GM23338 (cell line): ENCODE results near the gene DMRT1. TPM values are rescaled to one million over a fixed set of nuclear protein-coding genes. Genes with fewer than 3 reads are reported as not detected.
A peak's percentile ranks its signal among the peaks of the same experiment; 100 is the strongest.

ENCODE experiments used
- ATAC-seq: fragments of 200-7000 bp; cut with Tn5 transposase; 3 replicates; pipeline ENCODE4 v1.9.1; 2020
- DNase-seq: peaks from one replicate; pipeline ENCODE4 v3.0.0-alpha.2; 2015; ENCODE audit warnings: low spot score
- H2AFZ ChIP-seq: fragments of 200-600 bp; sonication (generic); 2 replicates; pipeline ENCODE4 v1.8.0; 2016; ENCODE audit warnings: antibody characterized with exemption, mild to moderate bottlenecking, moderate library complexity
- H3F3A ChIP-seq: fragments of 200-600 bp; sonication (generic); replicated peaks from 2 replicates; pipeline ENCODE4 v1.8.0; 2017; ENCODE audit warnings: antibody characterized with exemption, mixed run types, low read depth
- H3K27ac ChIP-seq: fragments of 200-600 bp; sonication (generic); 2 replicates; pipeline ENCODE4 v1.6.1; 2016; ENCODE audit warnings: low read depth
- H3K27me3 ChIP-seq: fragments of 200-600 bp; sonication (generic); 2 replicates; pipeline ENCODE4 v1.8.0; 2016; ENCODE audit warnings: mild to moderate bottlenecking, mixed run types, moderate library complexity; ENCODE audit not compliant: insufficient read depth
- H3K36me3 ChIP-seq: fragments of 200-600 bp; sonication (generic); 2 replicates; pipeline ENCODE4 v1.8.0; 2016; ENCODE audit warnings: mild to moderate bottlenecking; ENCODE audit not compliant: insufficient read depth
- H3K4me1 ChIP-seq: fragments of 200-600 bp; sonication (generic); 2 replicates; pipeline ENCODE4 v1.8.0; 2016; ENCODE audit warnings: mild to moderate bottlenecking, moderate library complexity; ENCODE audit not compliant: insufficient read depth
- H3K4me2 ChIP-seq: fragments of 200-600 bp; sonication (generic); 2 replicates; pipeline ENCODE4 v1.7.1; 2017; ENCODE audit warnings: mixed run types
- H3K4me3 ChIP-seq: fragments of 200-600 bp; sonication (generic); 2 replicates; pipeline ENCODE4 v1.6.1; 2016; ENCODE audit warnings: mixed run types
- H3K79me2 ChIP-seq: fragments of 200-600 bp; sonication (generic); replicated peaks from 2 replicates; pipeline ENCODE4 v1.8.0; 2017; ENCODE audit warnings: mild to moderate bottlenecking; ENCODE audit not compliant: insufficient read depth
- H3K9me2 ChIP-seq: fragments of 200-600 bp; sonication (generic); 2 replicates; pipeline ENCODE4 v1.8.0; 2017; ENCODE audit not compliant: insufficient read depth
- H4K20me1 ChIP-seq: fragments of 200-600 bp; sonication (generic); replicated peaks from 2 replicates; pipeline ENCODE4 v1.8.0; 2017; ENCODE audit warnings: mild to moderate bottlenecking; ENCODE audit not compliant: insufficient read depth
- H3K27ac Mint-ChIP-seq: 2 replicates; pipeline ENCODE4 v1.8.0; 2020; ENCODE audit warnings: inconsistent platforms, mild to moderate bottlenecking, moderate library complexity, mixed read lengths
- H3K27me3 Mint-ChIP-seq: 3 replicates; pipeline ENCODE4 v1.8.0; 2022; ENCODE audit warnings: low read depth, mild to moderate bottlenecking, moderate library complexity, mixed read lengths, inconsistent platforms; ENCODE audit not compliant: insufficient read depth, poor library complexity
- H3K36me3 Mint-ChIP-seq: 3 replicates; pipeline ENCODE4 v1.8.0; 2021; ENCODE audit warnings: low read depth, mild to moderate bottlenecking, inconsistent platforms, moderate library complexity, mixed read lengths
- H3K4me1 Mint-ChIP-seq: 3 replicates; pipeline ENCODE4 v1.8.0; 2020; ENCODE audit warnings: mild to moderate bottlenecking, inconsistent platforms, mixed read lengths
- H3K4me3 Mint-ChIP-seq: 3 replicates; pipeline ENCODE4 v1.8.0; 2021; ENCODE audit warnings: moderate library complexity, mild to moderate bottlenecking, inconsistent platforms, mixed read lengths
- H3K9me3 Mint-ChIP-seq: 3 replicates; pipeline ENCODE4 v1.8.0; 2020; ENCODE audit warnings: moderate library complexity, mild to moderate bottlenecking, inconsistent platforms, mixed read lengths
- CREB1 ChIP-seq: fragments of 250-450 bp; sonication (Bioruptor Pico); IDR thresholded peaks from 2 replicates; pipeline ENCODE4 v1.5.0; 2020; ENCODE audit warnings: low read depth, mild to moderate bottlenecking, moderate library complexity
- EZH2 ChIP-seq: fragments of 200-600 bp; sonication (generic); IDR thresholded peaks from one replicate; pipeline ENCODE4 v1.8.0; 2017; ENCODE audit warnings: antibody characterized with exemption, mild to moderate bottlenecking, low read depth; ENCODE audit not compliant: unreplicated experiment
- EZH2phosphoT487 ChIP-seq: fragments of 200-600 bp; sonication (generic); IDR thresholded peaks from one replicate; pipeline ENCODE4 v1.8.1; 2018; ENCODE audit warnings: antibody characterized with exemption; ENCODE audit not compliant: unreplicated experiment
- NANOG ChIP-seq: IDR thresholded peaks from 2 replicates; pipeline ENCODE4 v1.6.1; 2016; ENCODE audit warnings: antibody characterized with exemption, borderline replicate concordance
- POLR2AphosphoS5 ChIP-seq: IDR thresholded peaks from 2 replicates; pipeline ENCODE4 v1.6.1; 2016; ENCODE audit warnings: antibody characterized with exemption, low read depth
- STAT1 ChIP-seq: IDR thresholded peaks from one replicate; pipeline ENCODE4 v1.6.1; 2016; ENCODE audit warnings: antibody characterized with exemption; ENCODE audit not compliant: unreplicated experiment
- ZNF114 ChIP-seq: fragments of 250-450 bp; sonication (Bioruptor Pico); IDR thresholded peaks from 2 replicates; pipeline ENCODE4 v1.5.0; 2020; ENCODE audit warnings: mild to moderate bottlenecking, moderate library complexity
- ZNF331 ChIP-seq: fragments of 250-450 bp; sonication (Bioruptor Pico); IDR thresholded peaks from 2 replicates; pipeline ENCODE4 v1.5.0; 2020; ENCODE audit warnings: low read depth, mild to moderate bottlenecking, moderate library complexity
- polyA plus RNA-seq: library from polyadenylated mRNA; unstranded; fragments of >200 nt; fragmentation: Nextera tagmentation; extraction: Ambion mirVana; gene quantifications from 2 replicates; pipeline ENCODE4 v1.2.1, GENCODE V29; 2016
- total RNA-seq: library from RNA; depleted of rRNA; stranded (reverse); fragments of >200 nt; shearing (Covaris generic); gene quantifications from 2 replicates; pipeline ENCODE4 v1.2.3, GENCODE V29; 2014
- TF ChIP-seq, protein P1 (sequence below): IDR thresholded peaks from 2 replicates; pipeline ENCODE4 v1.6.1; 2016; ENCODE audit warnings: antibody characterized with exemption
- TF ChIP-seq, protein P2 (sequence below): IDR thresholded peaks from one replicate; pipeline ENCODE4 v1.6.1; 2018; ENCODE audit warnings: antibody characterized with exemption; ENCODE audit not compliant: unreplicated experiment
- TF ChIP-seq, protein P3 (sequence below), 2 experiments: fragments of 200-600 bp in 1 of 2; sonication (generic) in 1 of 2; conservative IDR thresholded peaks; 2 replicates each; pipeline versions ENCODE4 v1.5.1 to v1.6.1; 2016 to 2017; ENCODE audit warnings: antibody characterized with exemption in 2 of 2, low read depth in 2 of 2, mild to moderate bottlenecking in 2 of 2, moderate library complexity in 1 of 2

DMRT1 gene
- total and polyA plus RNA-seq, 2 experiments from 2014 or later, result not detected

DNA sequence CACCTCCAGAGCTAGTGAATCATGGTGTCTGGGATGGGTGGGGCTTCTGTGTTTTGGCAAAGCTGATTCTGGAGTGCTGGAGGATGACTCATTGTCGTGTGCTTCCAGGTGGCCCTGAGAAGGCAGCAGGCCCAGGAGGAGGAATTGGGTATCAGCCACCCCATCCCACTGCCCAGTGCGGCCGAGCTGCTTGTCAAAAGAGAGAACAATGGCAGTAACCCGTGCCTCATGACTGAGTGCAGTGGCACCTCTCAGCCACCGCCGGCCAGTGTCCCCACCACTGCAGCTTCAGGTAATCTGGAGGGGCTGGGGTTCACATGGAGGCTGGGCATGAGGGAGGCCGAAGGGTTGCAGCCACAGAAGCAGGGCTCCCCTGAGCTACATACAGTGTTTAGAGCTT is 5.4 kb downstream of the DMRT1 start:
- Histone ChIP-seq H3F3A (peaks cover 7% of the 10 kb centered on the region), H3K4me2 (peak overlapping the region; percentile 42; the same call in 1 of the 2 replicates), H3K4me1 (peaks cover 21% of the 10 kb centered on the region), H3K9me2 (no peaks in the 10 kb centered on the region), H4K20me1 (peaks cover 16% of the 10 kb centered on the region; the same call in 1 of the 2 replicates), H3K79me2 (no peaks in the 10 kb centered on the region), H3K36me3 (no peaks in the 10 kb centered on the region), H2AFZ (no peak overlapping the region), H3K27me3 (peaks cover 72% of the 10 kb centered on the region), H3K27ac (no peak overlapping the region), H3K4me3 (no peak overlapping the region)
- DNase-seq (peak; percentile 45), ATAC-seq (peak; percentile 42)
- H3K9me3 Mint-ChIP-seq, result peaks cover 11% of the 10 kb centered on the region
- peaks cover 51% of the 10 kb centered on the region for H3K27me3 Mint-ChIP-seq
- 0 out of 3 replicates have a peak, but pooled peaks cover 8% of the 10 kb centered on the region for H3K36me3 Mint-ChIP-seq
- TF ChIP-seq, protein P1, sequence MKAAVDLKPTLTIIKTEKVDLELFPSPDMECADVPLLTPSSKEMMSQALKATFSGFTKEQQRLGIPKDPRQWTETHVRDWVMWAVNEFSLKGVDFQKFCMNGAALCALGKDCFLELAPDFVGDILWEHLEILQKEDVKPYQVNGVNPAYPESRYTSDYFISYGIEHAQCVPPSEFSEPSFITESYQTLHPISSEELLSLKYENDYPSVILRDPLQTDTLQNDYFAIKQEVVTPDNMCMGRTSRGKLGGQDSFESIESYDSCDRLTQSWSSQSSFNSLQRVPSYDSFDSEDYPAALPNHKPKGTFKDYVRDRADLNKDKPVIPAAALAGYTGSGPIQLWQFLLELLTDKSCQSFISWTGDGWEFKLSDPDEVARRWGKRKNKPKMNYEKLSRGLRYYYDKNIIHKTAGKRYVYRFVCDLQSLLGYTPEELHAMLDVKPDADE, result no peak
- no peak for TF ChIP-seq POLR2AphosphoS5
- TF ChIP-seq ZNF331 (CRISPR knock-in tag), result no peak
- TF ChIP-seq EZH2phosphoT487, result no peak
- peak; percentile 18 for TF ChIP-seq EZH2
- TF ChIP-seq ZNF114 (CRISPR knock-in tag), result no peak
- peaks cover 17% of the 10 kb centered on the region for H3K4me1 Mint-ChIP-seq
- H3K4me3 Mint-ChIP-seq, result no peak overlapping the region
- H3K27ac Mint-ChIP-seq, result no peak overlapping the region

DNA sequence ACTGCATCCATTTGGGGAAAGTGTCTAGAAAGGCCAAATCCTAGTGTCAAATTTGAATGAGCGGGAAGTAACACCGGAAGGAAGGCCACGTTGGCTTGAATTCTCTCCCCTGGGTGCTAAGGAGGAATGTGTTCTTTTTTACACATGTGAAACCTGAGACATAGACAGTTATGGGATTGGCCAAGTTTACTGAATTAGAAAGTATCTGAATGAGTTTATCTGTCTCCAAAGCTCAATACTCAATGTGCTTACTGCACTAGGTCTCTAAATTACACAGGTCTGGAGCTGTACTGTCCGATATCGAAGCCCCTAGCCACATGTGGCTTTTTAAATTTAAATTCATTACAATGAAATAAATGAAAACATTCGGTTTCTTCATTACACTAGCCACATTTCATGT is 6.0 kb downstream of the DMRT1 start:
- Histone ChIP-seq H3K9me2 (no peaks in the 10 kb centered on the region), H3K79me2 (no peaks in the 10 kb centered on the region), H3K27me3 (peaks cover 66% of the 10 kb centered on the region), H3F3A (peaks cover 7% of the 10 kb centered on the region), H3K4me1 (peaks cover 21% of the 10 kb centered on the region), H2AFZ (no peak overlapping the region), H3K27ac (no peak overlapping the region), H4K20me1 (peaks cover 16% of the 10 kb centered on the region; the same call in 1 of the 2 replicates), H3K4me3 (no peak overlapping the region), H3K4me2 (peak overlapping the region; percentile 42; the same call in 1 of the 2 replicates), H3K36me3 (no peaks in the 10 kb centered on the region)
- Mint-ChIP-seq H3K27me3 (peaks cover 44% of the 10 kb centered on the region), H3K9me3 (peaks cover 11% of the 10 kb centered on the region), H3K4me1 (peaks cover 17% of the 10 kb centered on the region), H3K4me3 (no peak overlapping the region), H3K36me3 (0 out of 3 replicates have a peak, but pooled peaks cover 8% of the 10 kb centered on the region), H3K27ac (no peak overlapping the region)
- TF ChIP-seq ZNF331 (CRISPR knock-in tag), result no peak
- TF ChIP-seq STAT1, result no peak
- ATAC-seq, result no peak
- no peak for DNase-seq

DNA sequence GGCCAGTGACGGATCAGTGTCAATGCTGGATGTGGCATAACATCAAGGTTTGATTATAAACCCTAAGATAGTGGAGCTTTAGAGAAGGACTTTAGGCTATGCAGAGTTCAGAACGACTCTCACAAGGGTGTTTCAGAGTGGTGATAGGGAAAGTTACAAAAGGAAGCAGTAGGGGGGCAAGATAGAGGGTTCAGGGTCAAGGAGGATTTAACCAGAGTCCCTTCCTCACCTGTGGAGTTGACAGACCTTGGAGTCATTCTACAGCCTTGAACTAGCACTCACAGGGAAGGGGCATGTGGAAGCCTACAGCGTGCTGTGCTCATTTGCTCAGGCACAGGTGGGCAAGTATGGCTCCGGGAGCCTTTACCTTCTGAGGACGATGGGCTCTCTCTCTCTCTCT is 7.9 kb downstream of the DMRT1 start:
- Histone ChIP-seq H3K9me2 (no peaks in the 10 kb centered on the region), H3K4me1 (peaks cover 10% of the 10 kb centered on the region), H3K4me2 (no peak overlapping the region), H3K79me2 (no peaks in the 10 kb centered on the region), H3K4me3 (no peak overlapping the region), H3K27me3 (peaks cover 46% of the 10 kb centered on the region), H2AFZ (no peak overlapping the region), H3K36me3 (no peaks in the 10 kb centered on the region), H3K27ac (no peak overlapping the region), H4K20me1 (peaks cover 10% of the 10 kb centered on the region; the same call in 1 of the 2 replicates), H3F3A (no peaks in the 10 kb centered on the region)
- Mint-ChIP-seq H3K4me3 (no peak overlapping the region), H3K27ac (no peak overlapping the region), H3K36me3 (no peaks in the 10 kb centered on the region), H3K27me3 (peaks cover 26% of the 10 kb centered on the region), H3K9me3 (peaks cover 2% of the 10 kb centered on the region; the same call in 1 of the 3 replicates), H3K4me1 (peaks cover 15% of the 10 kb centered on the region)
- ATAC-seq (no peak; the same call in 2 of the 3 replicates), DNase-seq (no peak)
- TF ChIP-seq ZNF331 (CRISPR knock-in tag) (no peak), EZH2phosphoT487 (no peak), NANOG (no peak), STAT1 (no peak), CREB1 (CRISPR knock-in tag) (no peak), POLR2AphosphoS5 (no peak)
- TF ChIP-seq, protein P2, sequence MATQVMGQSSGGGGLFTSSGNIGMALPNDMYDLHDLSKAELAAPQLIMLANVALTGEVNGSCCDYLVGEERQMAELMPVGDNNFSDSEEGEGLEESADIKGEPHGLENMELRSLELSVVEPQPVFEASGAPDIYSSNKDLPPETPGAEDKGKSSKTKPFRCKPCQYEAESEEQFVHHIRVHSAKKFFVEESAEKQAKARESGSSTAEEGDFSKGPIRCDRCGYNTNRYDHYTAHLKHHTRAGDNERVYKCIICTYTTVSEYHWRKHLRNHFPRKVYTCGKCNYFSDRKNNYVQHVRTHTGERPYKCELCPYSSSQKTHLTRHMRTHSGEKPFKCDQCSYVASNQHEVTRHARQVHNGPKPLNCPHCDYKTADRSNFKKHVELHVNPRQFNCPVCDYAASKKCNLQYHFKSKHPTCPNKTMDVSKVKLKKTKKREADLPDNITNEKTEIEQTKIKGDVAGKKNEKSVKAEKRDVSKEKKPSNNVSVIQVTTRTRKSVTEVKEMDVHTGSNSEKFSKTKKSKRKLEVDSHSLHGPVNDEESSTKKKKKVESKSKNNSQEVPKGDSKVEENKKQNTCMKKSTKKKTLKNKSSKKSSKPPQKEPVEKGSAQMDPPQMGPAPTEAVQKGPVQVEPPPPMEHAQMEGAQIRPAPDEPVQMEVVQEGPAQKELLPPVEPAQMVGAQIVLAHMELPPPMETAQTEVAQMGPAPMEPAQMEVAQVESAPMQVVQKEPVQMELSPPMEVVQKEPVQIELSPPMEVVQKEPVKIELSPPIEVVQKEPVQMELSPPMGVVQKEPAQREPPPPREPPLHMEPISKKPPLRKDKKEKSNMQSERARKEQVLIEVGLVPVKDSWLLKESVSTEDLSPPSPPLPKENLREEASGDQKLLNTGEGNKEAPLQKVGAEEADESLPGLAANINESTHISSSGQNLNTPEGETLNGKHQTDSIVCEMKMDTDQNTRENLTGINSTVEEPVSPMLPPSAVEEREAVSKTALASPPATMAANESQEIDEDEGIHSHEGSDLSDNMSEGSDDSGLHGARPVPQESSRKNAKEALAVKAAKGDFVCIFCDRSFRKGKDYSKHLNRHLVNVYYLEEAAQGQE, result no peak
- TF ChIP-seq, protein P3, sequence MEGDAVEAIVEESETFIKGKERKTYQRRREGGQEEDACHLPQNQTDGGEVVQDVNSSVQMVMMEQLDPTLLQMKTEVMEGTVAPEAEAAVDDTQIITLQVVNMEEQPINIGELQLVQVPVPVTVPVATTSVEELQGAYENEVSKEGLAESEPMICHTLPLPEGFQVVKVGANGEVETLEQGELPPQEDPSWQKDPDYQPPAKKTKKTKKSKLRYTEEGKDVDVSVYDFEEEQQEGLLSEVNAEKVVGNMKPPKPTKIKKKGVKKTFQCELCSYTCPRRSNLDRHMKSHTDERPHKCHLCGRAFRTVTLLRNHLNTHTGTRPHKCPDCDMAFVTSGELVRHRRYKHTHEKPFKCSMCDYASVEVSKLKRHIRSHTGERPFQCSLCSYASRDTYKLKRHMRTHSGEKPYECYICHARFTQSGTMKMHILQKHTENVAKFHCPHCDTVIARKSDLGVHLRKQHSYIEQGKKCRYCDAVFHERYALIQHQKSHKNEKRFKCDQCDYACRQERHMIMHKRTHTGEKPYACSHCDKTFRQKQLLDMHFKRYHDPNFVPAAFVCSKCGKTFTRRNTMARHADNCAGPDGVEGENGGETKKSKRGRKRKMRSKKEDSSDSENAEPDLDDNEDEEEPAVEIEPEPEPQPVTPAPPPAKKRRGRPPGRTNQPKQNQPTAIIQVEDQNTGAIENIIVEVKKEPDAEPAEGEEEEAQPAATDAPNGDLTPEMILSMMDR (conservative IDR thresholded peaks at IDR 0.05; ENCODE audit: low read depth in 2 of 2), result no peak
